AG09309 (cell line): ENCODE data around the gene ANKRD44.

Experiments
- DNase-seq: peaks from one replicate; pipeline ENCODE4 v3.0.0-alpha.2; 2010; ENCODE audit warnings: low read depth
- H3K4me3 ChIP-seq: 2 replicates; pipeline ENCODE4 v1.5.1; 2011; ENCODE audit warnings: mild to moderate bottlenecking, low read depth, low read length, moderate library complexity; ENCODE audit not compliant: control insufficient read depth
- TF ChIP-seq, protein P1 (sequence below): IDR thresholded peaks from 2 replicates; pipeline ENCODE4 v1.5.1; 2011; ENCODE audit warnings: mild to moderate bottlenecking, low read depth, low read length, inconsistent platforms; ENCODE audit not compliant: insufficient read depth, control insufficient read depth; ENCODE audit errors: missing control alignments

ANKRD44 gene

DNA sequence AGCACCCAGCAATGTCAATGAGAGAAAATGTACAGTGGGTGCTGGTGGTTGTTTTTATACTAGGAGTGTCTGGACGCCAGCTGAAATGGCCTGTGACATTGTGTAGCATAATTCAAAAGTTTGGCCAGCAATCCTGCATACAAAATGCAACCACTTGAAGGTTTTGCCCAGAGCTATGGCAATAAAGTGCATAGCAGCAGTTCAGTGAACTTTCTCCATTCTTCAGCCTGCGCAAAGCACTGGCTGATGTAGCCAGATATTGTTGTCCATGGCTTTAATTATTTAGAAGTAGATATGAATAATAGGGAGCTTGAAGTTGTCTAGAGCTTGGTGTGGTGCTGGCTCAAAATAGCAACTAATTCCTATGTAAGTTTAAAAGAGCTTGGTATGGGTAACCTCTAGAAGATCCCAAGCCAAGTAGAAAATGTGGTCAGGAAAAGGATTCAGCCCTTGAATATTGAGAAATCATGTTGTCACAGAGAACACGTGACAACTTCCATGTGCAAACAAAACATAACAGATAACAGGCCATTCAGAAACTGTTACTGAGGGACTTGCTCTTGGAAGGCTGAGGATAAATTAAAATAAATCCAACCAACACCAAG lies 350.7 kb downstream of the ANKRD44 start:
- no peak for DNase-seq
- TF ChIP-seq, protein P1, sequence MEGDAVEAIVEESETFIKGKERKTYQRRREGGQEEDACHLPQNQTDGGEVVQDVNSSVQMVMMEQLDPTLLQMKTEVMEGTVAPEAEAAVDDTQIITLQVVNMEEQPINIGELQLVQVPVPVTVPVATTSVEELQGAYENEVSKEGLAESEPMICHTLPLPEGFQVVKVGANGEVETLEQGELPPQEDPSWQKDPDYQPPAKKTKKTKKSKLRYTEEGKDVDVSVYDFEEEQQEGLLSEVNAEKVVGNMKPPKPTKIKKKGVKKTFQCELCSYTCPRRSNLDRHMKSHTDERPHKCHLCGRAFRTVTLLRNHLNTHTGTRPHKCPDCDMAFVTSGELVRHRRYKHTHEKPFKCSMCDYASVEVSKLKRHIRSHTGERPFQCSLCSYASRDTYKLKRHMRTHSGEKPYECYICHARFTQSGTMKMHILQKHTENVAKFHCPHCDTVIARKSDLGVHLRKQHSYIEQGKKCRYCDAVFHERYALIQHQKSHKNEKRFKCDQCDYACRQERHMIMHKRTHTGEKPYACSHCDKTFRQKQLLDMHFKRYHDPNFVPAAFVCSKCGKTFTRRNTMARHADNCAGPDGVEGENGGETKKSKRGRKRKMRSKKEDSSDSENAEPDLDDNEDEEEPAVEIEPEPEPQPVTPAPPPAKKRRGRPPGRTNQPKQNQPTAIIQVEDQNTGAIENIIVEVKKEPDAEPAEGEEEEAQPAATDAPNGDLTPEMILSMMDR: no peak
- no peak overlapping the region for H3K4me3 ChIP-seq

DNA sequence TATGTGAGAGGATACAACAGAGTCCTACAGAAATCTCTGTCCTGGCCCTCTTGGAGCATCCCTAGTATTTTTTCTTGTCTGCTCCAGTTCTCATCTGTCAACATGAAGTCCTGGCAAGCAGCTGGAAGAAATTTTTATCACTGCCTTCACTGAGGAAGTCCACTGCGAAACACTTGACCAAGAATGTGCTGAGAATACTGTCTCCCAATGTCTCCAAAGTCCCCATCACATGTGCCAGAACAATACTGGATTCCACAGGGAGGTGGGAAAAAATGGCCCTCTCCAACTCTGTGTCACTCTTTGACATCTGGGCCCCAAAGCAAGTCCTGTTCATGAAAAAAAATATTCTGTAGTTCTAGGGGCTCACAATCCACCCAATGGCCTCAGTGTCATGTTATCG lies 351.3 kb downstream of the ANKRD44 start:
- no peak for DNase-seq
- TF ChIP-seq, protein P1: no peak
- no peak overlapping the region for H3K4me3 ChIP-seq

DNA sequence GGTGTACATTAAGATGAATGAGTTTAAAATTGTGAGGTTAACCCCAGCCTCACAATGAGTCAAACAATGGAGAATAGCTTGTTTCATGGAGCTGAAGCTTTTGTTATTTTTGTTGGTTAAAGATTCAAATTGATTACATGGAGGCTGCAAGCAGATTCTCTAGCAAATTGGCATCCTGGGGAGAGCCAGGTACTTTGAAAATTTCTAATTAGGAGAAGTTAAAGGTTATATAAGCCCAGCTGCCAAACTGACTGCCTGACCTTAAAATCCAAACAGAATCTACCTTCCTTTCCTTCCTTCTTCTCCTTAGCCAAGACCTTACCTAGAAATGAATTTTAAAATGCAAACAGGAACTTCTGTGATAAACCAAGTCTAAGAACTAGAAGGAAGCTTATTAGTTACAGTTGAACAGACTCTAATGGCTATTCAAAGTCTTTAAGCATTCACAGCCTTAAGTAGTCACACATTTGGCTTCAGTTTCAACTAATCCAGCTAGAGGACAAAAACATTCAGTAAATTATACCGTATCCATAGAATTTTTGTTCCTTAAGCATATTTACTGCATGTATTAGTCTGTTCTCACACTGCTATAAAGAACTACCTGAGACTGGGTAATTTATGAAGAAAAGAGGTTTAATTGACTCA lies 352.6 kb downstream of the ANKRD44 start:
- H3K4me3 ChIP-seq: no peak overlapping the region
- DNase-seq: no peak
- TF ChIP-seq, protein P1: no peak

DNA sequence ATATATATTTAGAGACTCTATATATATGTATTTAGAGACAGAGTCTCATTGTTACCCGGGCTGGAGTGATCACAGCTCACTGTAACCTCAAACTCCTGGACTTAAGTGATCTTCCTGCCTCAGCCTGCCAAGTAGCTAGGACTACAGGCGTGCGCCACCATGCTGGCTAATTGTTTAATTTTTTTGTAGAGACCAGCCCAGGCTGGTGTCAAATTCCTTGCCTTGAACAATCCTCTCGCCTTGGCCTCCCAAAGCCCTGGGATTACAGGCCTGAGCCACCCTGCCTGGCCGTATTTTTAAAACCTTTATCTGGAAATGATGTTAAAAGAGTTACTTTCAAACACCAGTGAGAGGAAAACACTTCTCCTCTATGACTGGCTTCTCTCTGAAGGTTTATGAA lies 353.1 kb downstream of the ANKRD44 start:
- DNase-seq: no peak
- TF ChIP-seq, protein P1: no peak
- no peak overlapping the region for H3K4me3 ChIP-seq

DNA sequence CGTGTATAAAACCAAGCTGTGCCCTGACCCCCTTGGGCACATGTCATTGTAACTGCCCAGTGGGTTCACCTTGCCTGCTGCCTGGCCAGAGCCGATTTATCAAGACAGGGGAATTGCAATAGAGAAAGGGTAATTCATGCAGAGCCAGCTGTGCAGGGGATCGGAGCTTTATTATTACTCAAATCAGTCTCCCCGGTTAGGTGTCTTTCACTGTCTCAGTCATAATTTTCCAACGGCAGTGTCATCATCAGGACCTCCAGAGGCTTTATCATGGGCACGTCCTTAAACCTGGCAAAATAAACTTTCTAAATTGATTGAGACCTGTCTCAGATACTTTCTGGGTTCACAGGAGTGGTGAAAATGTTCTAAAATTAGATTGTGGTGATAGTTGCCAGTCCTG lies 354.5 kb downstream of the ANKRD44 start:
- no peak for DNase-seq
- no peak overlapping the region for H3K4me3 ChIP-seq
- TF ChIP-seq, protein P1: no peak

DNA sequence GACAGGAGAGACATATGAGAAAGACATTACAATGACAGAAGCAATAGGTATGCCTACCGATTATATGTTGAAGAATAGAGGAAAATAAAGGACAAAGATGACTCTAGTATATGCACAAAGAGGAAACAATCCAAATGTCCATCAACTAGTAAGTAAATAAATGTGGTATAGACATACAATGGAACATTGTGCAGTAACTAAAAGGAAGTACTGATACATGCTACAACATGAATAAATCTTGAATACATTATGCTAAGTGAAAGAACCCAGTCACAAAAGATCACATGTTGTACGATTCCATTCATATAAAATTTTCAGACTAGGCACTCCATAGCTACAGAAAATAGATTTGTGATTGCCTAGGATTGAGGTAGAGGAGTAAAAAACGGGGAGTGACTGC lies 355.5 kb downstream of the ANKRD44 start:
- H3K4me3 ChIP-seq: no peak overlapping the region
- TF ChIP-seq, protein P1: no peak
- no peak for DNase-seq
